GM18511 (cell line): ENCODE data around the gene CAMK1D.
"Not testable (repeated sequence)": the region's sequence is repeated elsewhere in the genome, so short reads cannot be mapped to it uniquely, and the experiment has no call there.

Experiments
- ATAC-seq: cut with Tn5 transposase; IDR thresholded peaks from one replicate; pipeline ENCODE4 v1.9.1; 2021; ENCODE audit warnings: mild to moderate bottlenecking, moderate library complexity; ENCODE audit not compliant: unreplicated experiment

CAMK1D gene

DNA sequence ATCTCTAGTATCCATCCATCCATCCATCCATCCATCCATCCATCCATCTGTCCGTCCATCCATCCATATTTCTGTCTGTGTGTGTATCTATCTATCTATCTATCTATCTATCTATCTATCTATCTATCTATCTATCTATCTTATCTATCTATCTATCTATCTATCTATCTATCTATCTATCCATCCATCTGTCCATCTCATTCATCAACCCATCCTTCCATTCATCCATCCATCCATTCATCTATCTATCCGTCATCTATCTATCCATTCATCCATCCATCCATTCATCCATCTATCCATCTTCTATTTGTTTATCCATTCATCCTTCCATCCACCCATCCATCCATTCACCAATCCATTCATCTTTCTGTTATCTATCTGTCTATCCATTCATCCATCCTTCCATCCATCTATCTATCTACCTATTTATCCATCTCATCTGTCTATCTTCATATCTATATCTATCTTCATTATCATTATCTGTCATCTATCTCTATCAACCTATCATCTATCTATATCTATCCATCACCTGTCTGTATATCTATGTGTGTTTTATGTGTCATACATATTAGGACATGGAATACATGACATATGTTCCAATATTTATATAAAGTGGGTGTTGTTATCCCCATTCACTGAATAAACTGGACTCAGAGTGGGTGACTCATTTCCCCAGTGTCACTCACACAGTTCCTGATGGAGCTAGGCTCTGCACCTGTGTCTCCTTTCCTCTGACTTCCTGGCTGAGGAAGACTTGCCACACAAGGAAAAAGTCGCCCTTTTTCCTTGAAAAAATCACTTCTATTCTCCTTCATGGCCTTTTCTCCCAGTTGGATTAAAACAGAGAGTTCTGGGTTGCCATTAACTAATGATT, 452.1 kb downstream of the CAMK1D start:
- no peak for ATAC-seq

- ATAC-seq: no peak
These were observed 454.4 kb downstream of the CAMK1D start for GRCh38 chr10:12803776-12804175.

GRCh38 chr10:12806228-12807095, 457.1 kb downstream of the CAMK1D start:
- ATAC-seq: no peak

DNA sequence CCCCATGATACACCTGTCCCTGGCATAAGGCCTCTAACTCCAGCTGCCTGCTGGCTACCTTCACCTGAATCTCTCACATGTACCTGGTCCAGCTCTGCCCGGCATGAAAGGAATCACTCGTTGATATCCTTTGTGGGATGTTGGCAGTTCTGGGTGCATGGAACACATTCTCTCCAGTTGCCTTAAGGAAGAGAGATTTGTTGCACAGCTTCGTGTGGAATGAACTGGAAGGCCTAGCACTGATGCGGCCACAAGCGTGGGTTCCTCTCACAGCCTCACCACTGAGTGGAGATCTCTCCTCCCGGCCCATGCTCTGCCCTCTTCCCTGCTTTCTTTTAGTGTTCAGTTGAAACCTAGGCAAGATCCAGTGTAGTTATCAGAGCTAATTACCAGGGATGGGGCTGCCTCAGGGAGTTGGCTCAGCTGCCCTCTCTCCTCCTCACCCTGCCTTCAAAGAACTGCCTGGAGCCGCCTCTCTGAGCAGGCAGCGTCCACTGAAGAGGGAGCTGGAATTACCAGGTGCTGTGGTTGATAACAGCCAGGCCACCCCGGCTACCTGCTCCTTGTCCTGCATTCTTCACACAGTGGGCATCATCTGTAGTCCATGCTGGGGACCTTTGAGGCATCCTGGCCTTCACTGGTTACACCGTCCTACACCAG, 457.9 kb downstream of the CAMK1D start:
- no peak for ATAC-seq

DNA sequence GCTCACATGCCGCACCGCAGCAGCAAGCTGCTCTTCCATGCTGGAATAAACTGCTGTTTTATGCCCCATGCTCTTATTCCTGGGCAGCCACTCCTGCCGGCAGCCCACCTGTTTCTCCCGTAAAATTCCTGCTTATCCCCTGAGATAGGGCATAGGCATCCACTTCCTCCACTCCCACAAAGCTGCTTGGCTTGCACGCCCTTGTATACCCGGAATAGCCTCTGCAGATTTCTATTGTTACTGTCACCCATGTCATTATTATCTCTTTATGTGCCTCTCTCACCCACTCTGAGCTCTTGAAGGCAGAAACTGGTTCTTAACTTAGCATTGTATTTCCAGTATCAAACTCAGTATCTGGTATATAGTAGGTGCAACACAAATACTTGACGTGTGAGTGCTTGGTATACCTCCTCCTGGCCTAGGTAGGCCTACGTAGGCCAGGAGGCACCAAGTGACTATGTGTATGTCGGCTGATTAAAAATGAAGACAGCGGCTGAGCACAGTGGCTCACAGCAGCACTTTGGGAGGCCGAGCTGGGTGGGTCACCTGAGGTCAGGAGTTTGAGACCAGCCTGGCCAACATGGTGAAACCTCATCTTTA, 458.8 kb downstream of the CAMK1D start:
- ATAC-seq: no peak

- ATAC-seq: not testable (repeated sequence)
These were observed 460.7 kb downstream of the CAMK1D start for GRCh38 chr10:12810046-12810445.

DNA sequence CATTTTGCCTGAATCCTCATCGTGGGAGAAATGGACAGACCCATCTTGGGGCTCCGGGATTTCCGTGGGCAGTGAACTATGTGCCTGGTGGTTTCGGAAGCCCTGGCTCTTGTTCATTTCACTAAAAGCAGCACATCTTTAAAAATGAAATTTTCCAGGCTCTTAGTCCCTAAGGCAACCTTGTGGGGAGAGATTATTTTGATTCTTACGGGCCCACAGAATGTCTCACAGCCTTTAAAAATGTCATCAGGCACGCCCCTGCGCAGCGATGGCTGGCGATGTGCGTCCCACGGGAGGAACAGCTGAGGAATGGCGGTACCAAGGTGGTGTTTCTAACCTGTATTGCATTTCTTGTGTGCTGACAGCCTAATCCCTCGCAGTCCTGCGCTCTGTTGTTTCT, 462.5 kb downstream of the CAMK1D start:
- ATAC-seq: no peak

DNA sequence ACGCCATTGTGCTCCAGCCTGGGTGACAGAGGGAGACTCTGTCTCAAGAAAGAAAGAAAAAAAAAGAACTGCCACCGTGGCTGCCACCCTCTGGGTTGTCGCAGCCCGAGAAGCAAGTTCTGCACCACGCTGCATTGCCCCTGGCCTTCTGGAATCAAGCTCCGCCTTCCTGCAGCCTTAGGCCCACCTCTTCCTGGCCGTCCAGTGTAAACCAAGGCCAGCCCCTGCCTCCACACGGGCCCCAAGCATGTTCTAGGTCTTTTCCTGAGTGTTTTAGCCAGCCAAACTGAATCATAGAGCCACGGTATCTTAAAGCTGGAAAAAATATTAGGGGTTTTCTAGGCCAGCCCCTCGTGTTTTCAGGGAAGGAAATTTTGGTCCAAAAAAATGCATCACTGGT, 463.2 kb downstream of the CAMK1D start:
- ATAC-seq: no peak

DNA sequence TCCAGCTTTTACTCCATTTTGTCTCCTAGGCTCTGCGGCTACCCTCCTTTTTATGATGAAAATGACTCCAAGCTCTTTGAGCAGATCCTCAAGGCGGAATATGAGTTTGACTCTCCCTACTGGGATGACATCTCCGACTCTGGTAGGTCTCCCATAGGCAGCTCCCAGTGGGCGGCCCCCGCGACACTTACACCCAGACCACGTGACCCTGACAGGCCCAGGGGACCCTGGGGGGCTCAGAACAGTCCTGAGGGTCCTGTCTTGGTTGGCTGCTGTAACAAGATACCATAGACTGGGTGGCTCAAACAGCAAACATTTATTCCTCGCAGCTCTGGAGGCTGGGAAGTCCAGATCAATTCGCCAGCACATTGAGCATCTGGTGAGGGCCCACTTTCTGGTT, 464.8 kb downstream of the CAMK1D start:
- ATAC-seq: no peak

DNA sequence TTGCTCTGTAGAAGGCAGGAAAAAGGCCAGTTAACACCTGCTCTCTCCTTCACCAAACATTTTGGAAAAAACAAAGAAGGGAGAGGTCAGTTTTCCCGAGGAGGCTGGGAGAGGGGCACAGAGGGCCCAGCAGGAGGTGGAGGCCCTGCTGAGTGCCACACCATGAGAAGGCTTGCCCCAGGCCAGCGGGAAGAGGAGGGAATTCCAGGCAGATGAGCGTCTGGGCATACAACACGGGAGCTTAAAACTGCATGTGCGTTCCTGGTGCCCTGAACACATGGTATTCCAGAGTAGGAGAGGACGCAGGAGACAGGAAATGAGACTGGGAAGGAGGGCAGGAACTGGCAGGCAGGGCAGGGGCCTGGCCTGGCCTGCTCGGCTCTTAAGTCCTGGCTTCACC, 469.7 kb downstream of the CAMK1D start:
- no peak for ATAC-seq

DNA sequence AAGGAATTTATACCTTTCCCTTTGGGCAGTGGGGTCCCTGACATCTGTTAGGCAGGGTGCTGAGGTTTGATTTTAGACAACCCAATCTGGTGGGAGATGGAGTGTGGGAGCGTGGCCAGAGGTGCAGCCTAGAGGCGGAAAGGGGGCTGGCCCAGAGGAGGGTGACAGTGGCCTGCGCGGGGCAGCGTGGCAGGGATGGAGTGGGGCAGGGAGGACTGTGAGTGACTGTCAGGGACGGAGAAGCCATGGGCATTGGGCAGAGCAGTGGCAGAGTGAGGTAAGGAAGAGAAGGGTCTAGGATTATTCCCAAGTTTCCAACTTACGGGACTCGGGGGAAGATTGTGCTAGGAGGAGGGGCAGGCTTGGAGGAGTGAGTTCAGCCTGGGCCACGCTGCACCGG, 470.3 kb downstream of the CAMK1D start:
- ATAC-seq: no peak

DNA sequence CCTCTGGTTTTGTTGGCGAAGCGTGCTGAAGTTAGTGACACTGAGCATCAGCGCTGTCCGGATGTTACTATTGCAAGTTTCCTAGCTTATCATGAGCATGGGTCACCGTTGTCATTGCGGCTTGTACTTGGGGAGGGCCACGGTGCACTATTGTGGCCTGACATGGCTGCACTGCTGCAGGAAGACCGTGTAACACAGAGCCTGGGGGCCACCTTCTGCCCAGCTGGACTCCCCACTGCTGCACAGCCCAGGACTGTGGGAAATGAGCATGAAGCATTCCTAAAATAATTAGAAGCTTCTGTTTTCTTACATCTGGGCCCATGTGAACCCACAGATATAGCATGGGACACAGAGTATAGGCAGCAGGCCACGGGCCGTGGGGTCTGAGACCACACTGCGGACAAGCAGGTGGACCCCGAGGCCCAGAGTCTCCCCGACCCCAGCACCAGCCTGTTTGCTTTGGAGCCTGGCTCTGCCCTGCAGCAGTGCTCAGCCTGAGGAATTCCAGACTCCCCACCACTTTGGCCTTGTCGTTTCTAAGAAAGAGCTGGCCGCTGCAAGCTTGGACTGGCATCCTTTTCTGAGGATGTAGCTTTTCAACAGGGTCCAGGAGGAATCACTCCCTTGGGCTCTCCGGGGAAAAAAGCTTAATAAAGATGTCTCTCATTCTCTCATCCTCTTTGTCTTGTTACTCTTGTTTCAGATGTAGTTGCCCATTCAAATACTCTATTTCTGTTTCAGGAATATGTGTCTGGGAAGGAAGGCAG, 473.0 kb downstream of the CAMK1D start:
- no peak for ATAC-seq

DNA sequence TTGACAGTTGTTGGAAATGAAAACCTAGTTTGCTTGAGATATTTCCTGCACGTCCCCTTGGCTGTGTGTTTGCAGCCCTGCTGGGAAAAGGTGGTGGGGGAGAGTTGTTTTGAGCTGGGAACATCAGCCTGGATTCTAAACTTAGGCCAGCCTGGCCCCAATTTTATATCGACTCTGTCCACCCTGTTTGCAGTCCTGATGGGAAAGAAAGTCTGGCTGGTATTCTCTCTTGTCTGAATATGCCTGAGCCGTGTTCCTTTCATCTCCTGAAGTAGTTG, 473.5 kb downstream of the CAMK1D start:
- no peak for ATAC-seq

DNA sequence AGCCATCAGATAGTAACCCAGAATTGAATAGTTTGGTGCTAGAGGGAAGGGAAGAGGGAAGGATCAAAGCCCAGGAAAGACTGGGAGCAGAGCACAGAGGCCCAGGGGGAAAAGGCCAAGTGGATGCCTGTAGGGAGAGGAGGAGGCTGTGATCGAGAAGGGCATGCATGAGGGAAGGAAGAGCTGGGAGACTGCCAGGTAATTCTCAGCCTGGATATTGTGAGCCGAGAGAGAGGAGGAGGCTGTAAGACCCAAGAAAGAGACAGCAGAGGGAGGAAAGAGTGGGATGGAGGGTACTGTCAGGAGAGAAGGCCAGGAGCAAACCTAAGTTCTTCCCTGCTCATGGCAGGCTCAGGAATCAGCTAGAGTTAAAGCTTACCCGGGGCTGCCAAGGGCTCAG, 474.0 kb downstream of the CAMK1D start:
- no peak for ATAC-seq

DNA sequence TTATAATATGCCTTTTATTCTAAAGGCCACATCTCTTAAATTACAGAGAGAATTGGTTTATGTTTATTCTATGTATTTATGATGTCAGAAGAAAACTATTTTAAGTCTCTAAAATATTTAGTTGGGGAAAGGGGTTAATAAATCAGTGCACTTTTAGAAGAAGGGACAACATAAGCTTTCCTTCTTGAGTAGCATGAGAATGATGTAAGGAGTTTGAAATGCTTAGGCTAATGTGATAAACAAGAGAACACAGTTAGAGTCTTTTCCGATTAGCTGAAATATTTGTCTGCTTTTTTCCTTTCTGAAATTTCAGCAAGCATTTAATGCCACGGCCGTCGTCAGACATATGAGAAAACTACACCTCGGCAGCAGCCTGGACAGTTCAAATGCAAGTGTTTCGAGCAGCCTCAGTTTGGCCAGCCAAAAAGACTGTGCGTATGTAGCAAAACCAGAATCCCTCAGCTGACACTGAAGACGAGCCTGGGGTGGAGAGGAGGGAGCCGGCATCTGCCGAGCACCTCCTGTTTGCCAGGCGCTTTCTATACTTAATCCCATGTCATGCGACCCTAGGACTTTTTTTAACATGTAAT, 476.0 kb downstream of the CAMK1D start:
- ATAC-seq: no peak

- no peak for ATAC-seq
These were observed 477.5 kb downstream of the CAMK1D start for GRCh38 chr10:12826800-12827372.

- no peak for ATAC-seq
These were observed 479.4 kb downstream of the CAMK1D start for GRCh38 chr10:12828736-12829135.

- no peak for ATAC-seq
These were observed 480.6 kb downstream of the CAMK1D start for GRCh38 chr10:12829831-12830390.

DNA sequence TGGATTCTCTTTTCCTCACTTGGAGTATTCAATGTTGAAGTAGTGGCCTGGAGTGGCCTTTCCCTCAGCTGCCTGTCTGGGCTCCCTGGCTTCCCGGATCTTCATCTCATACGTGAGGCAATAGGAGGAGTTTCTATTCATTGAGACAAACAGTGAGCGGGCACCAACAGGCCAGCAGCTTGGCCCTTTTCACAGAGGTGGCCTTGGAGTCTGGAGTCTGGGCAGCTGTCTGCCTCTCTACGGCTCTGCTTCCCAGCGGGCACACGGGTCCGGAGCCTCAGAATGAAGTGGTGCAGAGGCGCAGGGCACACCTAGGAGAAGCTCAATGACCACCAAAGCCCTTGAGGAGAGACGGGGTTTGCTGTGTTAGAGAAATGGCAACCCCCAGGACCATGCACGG, 482.7 kb downstream of the CAMK1D start:
- no peak for ATAC-seq

DNA sequence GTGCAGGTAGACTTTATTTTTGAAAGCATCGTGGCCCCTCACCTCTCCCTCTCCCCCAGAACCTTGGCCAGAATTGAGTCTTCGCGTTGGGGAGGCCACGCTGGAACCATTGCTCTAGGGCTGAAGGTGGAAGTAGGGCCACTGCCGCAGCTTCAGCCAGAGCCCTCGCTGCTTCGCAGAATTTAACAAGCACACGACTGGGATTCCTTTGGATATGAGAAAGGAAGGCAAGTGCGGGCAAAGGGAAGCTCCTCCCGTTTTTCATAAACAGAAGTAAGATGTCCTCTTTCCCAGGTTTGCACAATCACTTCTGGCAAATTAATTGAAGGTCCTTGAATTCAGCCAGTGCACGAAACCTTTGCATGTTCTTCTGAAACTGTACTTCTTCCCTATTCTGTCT, 484.1 kb downstream of the CAMK1D start:
- ATAC-seq: no peak
